HepG2 (cell line): Measurements from ENCODE around the gene CAMTA1. TPM values are rescaled to one million over a fixed set of nuclear protein-coding genes. Genes with fewer than 3 reads are reported as not detected.

ENCODE experiments used
- ATF1 ChIP-seq: IDR thresholded peaks from 2 replicates; pipeline ENCODE4 v1.6.1; 2016; ENCODE audit warnings: mild to moderate bottlenecking, control low read depth
- BCL6 ChIP-seq: IDR thresholded peaks from 2 replicates; pipeline ENCODE4 v1.6.1; 2016; ENCODE audit warnings: missing genetic modification reagents, missing compliant biosample characterization
- CEBPB ChIP-seq: IDR thresholded peaks from 2 replicates; pipeline ENCODE4 v1.6.1; 2011; ENCODE audit warnings: low read depth, low read length, improper control_type of control experiment, borderline replicate concordance
- ELF3 ChIP-seq: IDR thresholded peaks from 2 replicates; pipeline ENCODE4 v1.6.1; 2016; ENCODE audit warnings: missing genetic modification reagents, missing compliant biosample characterization
- GTF2F1 ChIP-seq: fragments of 150-350 bp; IDR thresholded peaks from 2 replicates; pipeline ENCODE4 v1.6.1; 2014; ENCODE audit warnings: low read length
- HNRNPUL1 ChIP-seq: fragments of 200-400 bp; formaldehyde crosslinking; IDR thresholded peaks from 2 replicates; pipeline ENCODE4 v1.6.1; 2017; ENCODE audit warnings: low read depth, mild to moderate bottlenecking, low read length, moderate library complexity
- KAT7 ChIP-seq: IDR thresholded peaks from 2 replicates; pipeline ENCODE4 v1.6.1; 2018; ENCODE audit warnings: borderline replicate concordance, missing compliant biosample characterization
- KLF6 ChIP-seq: IDR thresholded peaks from 2 replicates; pipeline ENCODE4 v1.8.0; 2016; ENCODE audit warnings: missing biosample characterization, missing genetic modification reagents
- LBX2 ChIP-seq: sonication (generic); formaldehyde crosslinking; IDR thresholded peaks from 2 replicates; pipeline ENCODE4 v1.5.0; 2020; ENCODE audit warnings: missing genetic modification reagents, mild to moderate bottlenecking, borderline replicate concordance
- MATR3 ChIP-seq: sonication (generic); formaldehyde crosslinking; IDR thresholded peaks from 2 replicates; pipeline ENCODE4 v1.4.0; 2020; ENCODE audit warnings: missing genetic modification reagents
- PHF5A ChIP-seq: IDR thresholded peaks from one replicate; pipeline ENCODE4 v1.6.1; 2018; ENCODE audit warnings: low read depth, missing genetic modification reagents; ENCODE audit not compliant: unreplicated experiment
- PITX1 ChIP-seq: sonication (generic); formaldehyde crosslinking; IDR thresholded peaks from 2 replicates; pipeline ENCODE4 v1.5.1; 2020; ENCODE audit warnings: mild to moderate bottlenecking, missing genetic modification reagents
- TEAD2 ChIP-seq: sonication (generic); formaldehyde crosslinking; IDR thresholded peaks from 2 replicates; pipeline ENCODE4 v1.9.0; 2021; ENCODE audit warnings: missing genetic modification reagents
- THAP7 ChIP-seq: sonication (generic); formaldehyde crosslinking; IDR thresholded peaks from 2 replicates; pipeline ENCODE4 v1.8.1; 2023; ENCODE audit warnings: mild to moderate bottlenecking, missing genetic modification reagents
- ZNF276 ChIP-seq: sonication (generic); formaldehyde crosslinking; IDR thresholded peaks from 2 replicates; pipeline ENCODE4 v1.4.0; 2020; ENCODE audit warnings: mild to moderate bottlenecking, low read depth, missing genetic modification reagents
- ZNF367 ChIP-seq: sonication (generic); formaldehyde crosslinking; IDR thresholded peaks from 2 replicates; pipeline ENCODE4 v1.4.0; 2020; ENCODE audit warnings: missing genetic modification reagents, borderline replicate concordance
- ZNF430 ChIP-seq: sonication (generic); formaldehyde crosslinking; IDR thresholded peaks from 2 replicates; pipeline ENCODE4 v1.9.0; 2021; ENCODE audit warnings: mild to moderate bottlenecking, missing genetic modification reagents
- ZNF644 ChIP-seq: IDR thresholded peaks from 2 replicates; pipeline ENCODE4 v1.6.1; 2016; ENCODE audit warnings: low read depth
- ZNF775 ChIP-seq: sonication (generic); formaldehyde crosslinking; IDR thresholded peaks from 2 replicates; pipeline ENCODE4 v1.4.0; 2020; ENCODE audit warnings: missing genetic modification reagents, mild to moderate bottlenecking, moderate library complexity, borderline replicate concordance
- polyA plus RNA-seq, 8 experiments: library from polyadenylated mRNA; depleted of rRNA in 3 of 8; stranded (reverse) in 7 of 8; unstranded in 1 of 8; fragments of >200 nt; fragmentation: Illumina TruSeq in 4 of 8; extraction: Trizol in 4 of 8; gene quantifications; 2 replicates each; pipeline versions ENCODE4 v1.2.1 to v1.2.3, GENCODE V29; 2011 to 2016; ENCODE audit warnings: low read depth in 4 of 8, missing spikeins in 1 of 8, mixed read lengths in 1 of 8; ENCODE audit not compliant: insufficient read depth in 1 of 8
- total RNA-seq, 5 experiments: library from RNA; depleted of rRNA; stranded (reverse); fragments of >200 nt; fragmentation: Illumina TruSeq; extraction: Trizol; gene quantifications; 2 replicates each; pipeline ENCODE4 v1.2.3, GENCODE V29; 2016; ENCODE audit warnings: low read depth in 1 of 5
- TF ChIP-seq, protein P1 (sequence below): sonication (generic); formaldehyde crosslinking; IDR thresholded peaks from 2 replicates; pipeline ENCODE4 v1.9.0; 2021; ENCODE audit warnings: missing genetic modification reagents, mild to moderate bottlenecking, borderline replicate concordance
- TF ChIP-seq, protein P2 (sequence below): IDR thresholded peaks from 2 replicates; pipeline ENCODE4 v1.6.1; 2016
- TF ChIP-seq, protein P3 (sequence below): sonication (generic); formaldehyde crosslinking; conservative IDR thresholded peaks from 2 replicates; pipeline ENCODE4 v1.4.0; 2020; ENCODE audit warnings: mild to moderate bottlenecking, missing genetic modification reagents, moderate library complexity

CAMTA1 gene
- total and polyA plus RNA-seq, 2 of the 13 experiments (the other 11 are each of a cell fraction or from before 2014, with no cell fraction given): 25.0 to 36.4 TPM

DNA sequence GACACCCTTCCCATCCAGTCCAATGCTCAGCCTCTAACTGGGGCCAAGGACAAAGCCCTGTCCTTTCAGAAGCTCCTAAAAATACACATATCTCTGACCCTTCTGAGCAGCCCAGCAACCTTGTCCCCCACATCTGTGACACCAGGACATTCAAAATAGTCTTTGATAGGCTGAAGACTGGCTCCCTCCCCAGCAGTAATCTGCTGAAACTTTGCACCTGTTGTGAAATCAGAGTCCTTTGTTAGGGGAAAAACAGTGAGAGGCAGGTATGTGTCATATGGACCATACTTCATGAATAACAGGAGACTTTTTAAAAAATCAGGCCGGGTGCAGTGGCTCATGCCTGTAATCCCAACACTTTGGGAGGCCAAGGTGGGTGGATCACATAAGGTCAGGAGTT lies 903.4 kb downstream of the CAMTA1 start (continued):
- TF ChIP-seq ZNF367 (CRISPR knock-in tag) (no peak), PITX1 (peak; percentile 71; the same call in 1 of the 2 replicates), ZNF430 (CRISPR knock-in tag) (0 out of 2 replicates have a peak, but pooled peaks have one; percentile 39), BCL6 (CRISPR knock-in tag) (peak; percentile 39; the same call in 1 of the 2 replicates), KAT7 (CRISPR knock-in tag) (no peak), LBX2 (CRISPR knock-in tag) (no peak), ZNF644 (CRISPR knock-in tag) (no peak), ZNF775 (CRISPR knock-in tag) (no peak), TEAD2 (CRISPR knock-in tag) (no peak), ATF1 (CRISPR knock-in tag) (no peak), THAP7 (CRISPR knock-in tag) (no peak), GTF2F1 (no peak), ELF3 (peak; percentile 54; the same call in 1 of the 2 replicates), ZNF276 (CRISPR knock-in tag) (no peak), KLF6 (CRISPR knock-in tag) (no peak), CEBPB (peak; percentile 93), PHF5A (peak; percentile 30), MATR3 (CRISPR knock-in tag) (no peak), HNRNPUL1 (no peak)
- TF ChIP-seq, protein P1, sequence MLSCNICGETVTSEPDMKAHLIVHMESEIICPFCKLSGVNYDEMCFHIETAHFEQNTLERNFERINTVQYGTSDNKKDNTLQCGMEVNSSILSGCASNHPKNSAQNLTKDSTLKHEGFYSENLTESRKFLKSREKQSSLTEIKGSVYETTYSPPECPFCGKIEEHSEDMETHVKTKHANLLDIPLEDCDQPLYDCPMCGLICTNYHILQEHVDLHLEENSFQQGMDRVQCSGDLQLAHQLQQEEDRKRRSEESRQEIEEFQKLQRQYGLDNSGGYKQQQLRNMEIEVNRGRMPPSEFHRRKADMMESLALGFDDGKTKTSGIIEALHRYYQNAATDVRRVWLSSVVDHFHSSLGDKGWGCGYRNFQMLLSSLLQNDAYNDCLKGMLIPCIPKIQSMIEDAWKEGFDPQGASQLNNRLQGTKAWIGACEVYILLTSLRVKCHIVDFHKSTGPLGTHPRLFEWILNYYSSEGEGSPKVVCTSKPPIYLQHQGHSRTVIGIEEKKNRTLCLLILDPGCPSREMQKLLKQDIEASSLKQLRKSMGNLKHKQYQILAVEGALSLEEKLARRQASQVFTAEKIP (CRISPR knock-in tag): no peak
- TF ChIP-seq, protein P2, sequence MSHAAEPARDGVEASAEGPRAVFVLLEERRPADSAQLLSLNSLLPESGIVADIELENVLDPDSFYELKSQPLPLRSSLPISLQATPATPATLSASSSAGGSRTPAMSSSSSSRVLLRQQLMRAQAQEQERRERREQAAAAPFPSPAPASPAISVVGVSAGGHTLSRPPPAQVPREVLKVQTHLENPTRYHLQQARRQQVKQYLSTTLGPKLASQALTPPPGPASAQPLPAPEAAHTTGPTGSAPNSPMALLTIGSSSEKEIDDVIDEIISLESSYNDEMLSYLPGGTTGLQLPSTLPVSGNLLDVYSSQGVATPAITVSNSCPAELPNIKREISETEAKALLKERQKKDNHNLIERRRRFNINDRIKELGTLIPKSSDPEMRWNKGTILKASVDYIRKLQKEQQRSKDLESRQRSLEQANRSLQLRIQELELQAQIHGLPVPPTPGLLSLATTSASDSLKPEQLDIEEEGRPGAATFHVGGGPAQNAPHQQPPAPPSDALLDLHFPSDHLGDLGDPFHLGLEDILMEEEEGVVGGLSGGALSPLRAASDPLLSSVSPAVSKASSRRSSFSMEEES: 0 out of 2 replicates have a peak, but pooled peaks have one; percentile 30
- TF ChIP-seq, protein P3, sequence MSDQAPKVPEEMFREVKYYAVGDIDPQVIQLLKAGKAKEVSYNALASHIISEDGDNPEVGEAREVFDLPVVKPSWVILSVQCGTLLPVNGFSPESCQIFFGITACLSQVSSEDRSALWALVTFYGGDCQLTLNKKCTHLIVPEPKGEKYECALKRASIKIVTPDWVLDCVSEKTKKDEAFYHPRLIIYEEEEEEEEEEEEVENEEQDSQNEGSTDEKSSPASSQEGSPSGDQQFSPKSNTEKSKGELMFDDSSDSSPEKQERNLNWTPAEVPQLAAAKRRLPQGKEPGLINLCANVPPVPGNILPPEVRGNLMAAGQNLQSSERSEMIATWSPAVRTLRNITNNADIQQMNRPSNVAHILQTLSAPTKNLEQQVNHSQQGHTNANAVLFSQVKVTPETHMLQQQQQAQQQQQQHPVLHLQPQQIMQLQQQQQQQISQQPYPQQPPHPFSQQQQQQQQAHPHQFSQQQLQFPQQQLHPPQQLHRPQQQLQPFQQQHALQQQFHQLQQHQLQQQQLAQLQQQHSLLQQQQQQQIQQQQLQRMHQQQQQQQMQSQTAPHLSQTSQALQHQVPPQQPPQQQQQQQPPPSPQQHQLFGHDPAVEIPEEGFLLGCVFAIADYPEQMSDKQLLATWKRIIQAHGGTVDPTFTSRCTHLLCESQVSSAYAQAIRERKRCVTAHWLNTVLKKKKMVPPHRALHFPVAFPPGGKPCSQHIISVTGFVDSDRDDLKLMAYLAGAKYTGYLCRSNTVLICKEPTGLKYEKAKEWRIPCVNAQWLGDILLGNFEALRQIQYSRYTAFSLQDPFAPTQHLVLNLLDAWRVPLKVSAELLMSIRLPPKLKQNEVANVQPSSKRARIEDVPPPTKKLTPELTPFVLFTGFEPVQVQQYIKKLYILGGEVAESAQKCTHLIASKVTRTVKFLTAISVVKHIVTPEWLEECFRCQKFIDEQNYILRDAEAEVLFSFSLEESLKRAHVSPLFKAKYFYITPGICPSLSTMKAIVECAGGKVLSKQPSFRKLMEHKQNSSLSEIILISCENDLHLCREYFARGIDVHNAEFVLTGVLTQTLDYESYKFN (CRISPR knock-in tag): peak; percentile 88
